Mammary microvascular endothelial cell (primary cell): Measurements from ENCODE around the gene MARCKSL1. TPM values are rescaled to one million over a fixed set of nuclear protein-coding genes. Genes with fewer than 3 reads are reported as not detected.

Source experiments
- total RNA-seq: library from RNA; depleted of rRNA; stranded (reverse); fragments of >200 nt; gene quantifications from 2 replicates; pipeline ENCODE4 v1.2.3, GENCODE V29; 2015

MARCKSL1 gene, protein sequence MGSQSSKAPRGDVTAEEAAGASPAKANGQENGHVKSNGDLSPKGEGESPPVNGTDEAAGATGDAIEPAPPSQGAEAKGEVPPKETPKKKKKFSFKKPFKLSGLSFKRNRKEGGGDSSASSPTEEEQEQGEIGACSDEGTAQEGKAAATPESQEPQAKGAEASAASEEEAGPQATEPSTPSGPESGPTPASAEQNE
- 119 and 130 TPM in 2 replicates for total RNA-seq

DNA sequence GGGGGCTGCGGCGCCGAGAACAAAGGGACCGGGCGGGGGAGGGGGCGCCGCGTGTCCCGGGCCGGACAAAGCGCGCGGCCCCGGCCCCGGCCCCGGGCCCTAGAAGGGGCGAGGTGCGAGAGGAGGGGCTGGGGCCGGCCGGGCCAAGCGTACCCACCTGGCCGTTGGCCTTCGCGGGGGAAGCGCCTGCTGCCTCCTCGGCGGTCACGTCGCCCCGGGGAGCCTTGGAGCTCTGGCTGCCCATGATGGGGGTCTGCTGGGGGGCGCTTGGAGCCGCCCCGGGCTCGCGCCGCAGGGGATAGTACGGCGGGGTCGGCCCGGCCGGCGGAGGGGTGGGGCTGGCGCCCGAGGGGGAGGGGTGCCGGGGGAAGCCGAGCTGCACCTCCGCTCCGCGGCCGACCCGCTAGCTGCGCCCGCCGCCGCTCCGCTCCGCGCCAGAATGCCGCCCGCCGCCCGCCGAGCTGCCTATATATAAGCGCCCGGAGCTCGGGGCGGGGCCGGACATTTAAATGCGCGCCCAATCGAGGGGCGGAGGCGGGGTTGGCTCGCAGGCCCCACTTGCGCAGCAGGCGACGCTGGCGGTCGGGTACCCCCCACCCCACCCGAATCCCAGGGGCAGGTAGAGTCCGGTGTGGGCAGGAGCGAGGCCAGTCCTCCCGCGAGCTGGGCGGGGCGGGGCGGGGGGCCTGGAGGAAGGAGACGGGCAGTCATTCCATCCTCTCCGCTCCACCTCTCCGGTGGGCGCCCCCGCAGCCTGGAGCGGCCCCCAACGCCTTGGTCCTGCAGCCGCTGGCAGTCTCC lies at the start of gene MARCKSL1:
Gene MARCKSL1, minus strand, starts transcription at position 444 of the 801 bp plus-strand sequence. Its CDS starts 200 bp downstream, at position 244.

DNA sequence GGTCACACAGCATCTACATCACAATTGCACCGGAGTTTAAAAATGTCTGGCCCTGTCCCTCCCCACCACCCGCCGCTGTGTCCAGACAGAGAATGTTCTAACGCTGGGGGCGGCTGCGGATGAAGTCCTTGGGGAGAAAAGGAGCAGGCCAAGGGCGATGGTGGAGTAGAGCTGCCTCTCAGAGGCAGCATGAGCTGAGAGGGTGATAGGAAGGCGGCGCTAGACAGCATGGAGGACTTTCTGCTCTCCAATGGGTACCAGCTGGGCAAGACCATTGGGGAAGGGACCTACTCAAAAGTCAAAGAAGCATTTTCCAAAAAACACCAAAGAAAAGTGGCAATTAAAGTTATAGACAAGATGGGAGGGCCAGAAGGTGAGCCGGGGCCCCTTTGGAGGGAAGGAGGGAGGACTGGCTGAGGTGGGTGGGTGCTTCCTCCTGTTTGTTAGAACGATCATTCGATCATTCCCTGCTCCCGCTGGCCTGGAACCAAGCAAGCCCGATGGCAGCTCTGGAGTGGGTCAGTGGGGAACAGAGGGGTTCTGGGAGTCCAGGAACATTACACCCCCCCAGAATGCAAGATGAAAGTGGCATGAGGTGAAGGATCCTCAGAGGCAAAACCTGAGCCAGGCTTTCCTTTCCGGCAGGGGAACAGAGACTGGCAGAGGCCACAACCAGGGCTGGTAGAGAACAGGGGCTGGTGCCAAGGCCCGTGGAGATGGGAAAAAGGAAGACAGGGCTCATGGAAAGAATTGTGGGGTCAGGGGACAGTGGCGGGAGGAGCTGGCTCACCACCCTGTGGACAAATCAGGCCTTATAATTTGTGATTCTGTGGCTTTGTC lies 26.7 kb upstream of the MARCKSL1 start, which contains the start of the genes FAM229A and TSSK3:
Gene FAM229A, minus strand, starts transcription at position 12 of the 840 bp plus-strand sequence. CDS start 394 bp downstream, outside the sequence.
Gene TSSK3, plus strand, starts transcription at position 66 of the 840 bp plus-strand sequence. Its CDS starts 163 bp downstream, at position 229.

DNA sequence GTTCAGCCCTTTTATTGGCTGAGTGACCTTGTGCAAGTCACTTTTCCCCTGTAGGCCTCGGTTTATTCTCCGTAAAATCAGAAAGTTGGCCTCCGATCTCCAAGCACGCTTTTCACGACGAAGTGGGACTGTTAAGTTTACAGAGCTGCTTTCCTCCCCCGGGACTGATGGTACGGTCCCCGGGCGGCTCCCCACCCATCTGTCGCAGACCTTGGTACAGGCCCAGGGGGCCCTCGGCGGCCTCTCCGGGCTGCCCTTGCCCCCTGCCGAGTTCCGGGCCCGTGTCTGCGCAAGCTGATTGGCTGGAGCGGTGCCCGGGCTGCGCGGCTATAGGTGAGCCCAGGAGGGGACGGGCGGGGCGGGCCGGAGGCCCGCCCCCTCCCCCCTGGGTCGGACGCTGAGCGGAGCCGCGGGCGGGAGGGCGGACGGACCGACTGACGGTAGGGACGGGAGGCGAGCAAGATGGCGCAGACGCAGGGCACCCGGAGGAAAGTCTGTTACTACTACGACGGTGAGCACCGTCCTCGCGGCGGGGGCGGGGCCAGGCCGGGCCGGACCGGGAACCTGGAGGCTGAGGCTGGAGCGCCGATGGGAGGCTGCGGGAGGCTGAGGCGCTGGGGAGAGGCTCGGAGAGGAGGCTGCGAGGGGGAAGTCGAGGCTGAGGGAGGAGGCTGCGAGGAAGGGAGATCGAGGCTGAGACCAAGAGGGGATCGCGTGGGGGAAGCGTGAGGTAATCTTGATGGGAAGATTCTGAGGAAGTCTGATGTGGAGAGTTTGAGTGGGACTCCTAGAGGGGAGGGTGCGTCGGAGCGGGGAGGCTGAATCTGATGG lies 44.1 kb downstream of the MARCKSL1 start, which contains the start of gene HDAC1:
Gene HDAC1, plus strand, starts transcription at position 376 of the 831 bp plus-strand sequence. Its CDS starts 87 bp downstream, at position 463.

Other genes starting within 250 kb of the MARCKSL1 start
- 45.1 and 46.0 TPM in 2 replicates for gene KPNA6, start 228.2 kb downstream of the MARCKSL1 start, total RNA-seq
- 65.8 and 66.6 TPM in 2 replicates for gene TXLNA, start 156.6 kb downstream of the MARCKSL1 start, total RNA-seq
- 12.5 and 13.0 TPM in 2 replicates for gene CCDC28B, start 135.6 kb downstream of the MARCKSL1 start, total RNA-seq
- 0.53 and 2.6 TPM in 2 replicates for gene IQCC, start 130.6 kb downstream of the MARCKSL1 start, total RNA-seq
- not detected in 2 replicates for gene DCDC2B, start 127.1 kb downstream of the MARCKSL1 start, total RNA-seq
- gene TMEM234, start 113.9 kb downstream of the MARCKSL1 start, total RNA-seq = 9.4 and 10.1 TPM in 2 replicates
- 456 and 480 TPM in 2 replicates for gene EIF3I, start 113.8 kb downstream of the MARCKSL1 start, total RNA-seq
- gene FAM167B, start 89.0 kb downstream of the MARCKSL1 start, total RNA-seq = 20.3 and 24.0 TPM in 2 replicates
- gene LCK, start 85.0 kb downstream of the MARCKSL1 start, total RNA-seq = 0.20 TPM in 1 of 2 replicates, not detected in the other
- 128 and 129 TPM in 2 replicates for gene HDAC1, start 44.1 kb downstream of the MARCKSL1 start, total RNA-seq
- gene FAM229A, start 26.3 kb upstream of the MARCKSL1 start, total RNA-seq = 0.13 and 0.79 TPM in 2 replicates
- not detected in 2 replicates for gene TSSK3, start 26.3 kb upstream of the MARCKSL1 start, total RNA-seq
- gene BSDC1, start 58.2 kb upstream of the MARCKSL1 start, total RNA-seq = 56.6 and 61.3 TPM in 2 replicates
- under 0.01 TPM in 1 of 2 replicates, not detected in the other for gene ZBTB8B, start 128.8 kb upstream of the MARCKSL1 start, total RNA-seq
- 3.0 and 3.7 TPM in 2 replicates for gene ZBTB8A, start 203.2 kb upstream of the MARCKSL1 start, total RNA-seq